ENCODE data around the gene FEM1A. TPM values are rescaled to one million over a fixed set of nuclear protein-coding genes. Genes with fewer than 3 reads are reported as not detected.
A peak's percentile ranks its signal among the peaks of the same experiment; 100 is the strongest.

The FEM1A gene
- total and polyA plus RNA-seq, 10 of the 15 experiments (the other 5 are each of a cell fraction or from before 2014, with no cell fraction given): 0.27 to 17.4 (median 3.8) TPM

- peaks cover 53% of the 10 kb centered on the region for H3K79me2 ChIP-seq (ENCODE audit: control insufficient read depth, insufficient read depth, low read length)
These were observed 38.8 kb downstream of the FEM1A start for GRCh38 chr19:4830332-4830731.

More at GRCh38 chr19:4830332-4830731, 38.8 kb downstream of the FEM1A start:
- no peak overlapping the region for H2AFZ ChIP-seq (ENCODE audit: control insufficient read depth, low read depth, low read length)
- intact Hi-C loops (cut with micrococcal nuclease; ENCODE audit: unreplicated experiment) (no loop called here), in situ Hi-C loops (cut with MboI) (no loop called here)
- peak overlapping the region; percentile 96 for H3K9ac ChIP-seq (ENCODE audit: control insufficient read depth, insufficient read depth, low read length)
- H3K4me2 ChIP-seq (ENCODE audit: control insufficient read depth, insufficient read depth): peak overlapping the region; percentile 87
- H3K9me3 ChIP-seq (replicated peaks; ENCODE audit: control insufficient read depth, insufficient read depth, low read length): no peaks in the 10 kb centered on the region; the same call in 2 of the 3 replicates
- SMC1A ChIA-PET (ENCODE audit: uncharacterized antibody, unreplicated experiment): interaction anchor here (1.0 to 6.0 kb wide), 8 partner anchors 10 to 39 kb away, joined by 3 to 30 read pairs (median 6); no protein-coding TSS in a partner anchor
- peaks cover 4% of the 10 kb centered on the region; the same call in 1 of the 2 replicates for H4K20me1 ChIP-seq (ENCODE audit: control insufficient read depth, insufficient read depth)
- no peaks in the 10 kb centered on the region for H3K27me3 ChIP-seq (replicated peaks in 1 of 2; ENCODE audit: control insufficient read depth in 2 of 2, insufficient read depth in 2 of 2, low read length in 1 of 2)
- H3K4me3 ChIP-seq: peak overlapping the region; percentile 95
- TF ChIP-seq ZNF384 (IDR thresholded peaks at IDR 0.05; ENCODE audit: borderline replicate concordance, low read depth, low read length) (no peak), PBX3 (IDR thresholded peaks at IDR 0.05; ENCODE audit: insufficient replicate concordance, low read depth, low read length) (no peak), CHD1 (IDR thresholded peaks at IDR 0.05; ENCODE audit: low read depth, low read length) (0 out of 2 replicates have a peak, but pooled peaks have one; percentile 40)
- CTCF ChIA-PET: interaction anchor here (0.6 to 10.6 kb wide), 8 partner anchors 8 to 35 kb away, joined by 3 to 148 read pairs (median 7); no protein-coding TSS in a partner anchor
- ATAC-seq (peak; percentile 2; the same call in 2 of the 3 replicates), FAIRE-seq (no peak), DNase-seq (ENCODE audit: low read depth, low spot score) (no peak)
- H3K36me3 ChIP-seq (ENCODE audit: control insufficient read depth in 2 of 2, insufficient read depth in 2 of 2, low read length in 1 of 2): peaks cover 0 to 6% of the 10 kb centered on the region in 2 experiments; a peak in 2 of 4 replicates
- BruUV-seq (replicated peaks): no TSS peak
- no peaks in the 10 kb centered on the region for H3K4me1 ChIP-seq (ENCODE audit: control insufficient read depth, insufficient read depth, low read length)
- H3K27ac ChIP-seq (ENCODE audit: control insufficient read depth, insufficient read depth): peak overlapping the region; percentile 92
- POLR2A ChIA-PET: interaction anchor here (1.8 to 3.4 kb wide), 3 partner anchors 14 to 37 kb away, joined by 8 to 19 read pairs (median 12); partner anchors contain the start of gene PLIN3
- RAD21 ChIA-PET (ENCODE audit: unreplicated experiment): interaction anchor here (1.1 to 4.4 kb wide), 8 partner anchors 9 to 81 kb away, joined by 3 to 22 read pairs (median 12); partner anchors contain the start of gene PLIN3
- WGBS (ENCODE audit: insufficient coverage, insufficient replicate concordance, low lambda C conversion rate, missing lambda C conversion rate): 32% methylated on average over 6 of the region's 6 CpGs

Data from GM12878 (cell line).